GM12878 (cell line): ENCODE measurements around the gene PLCG2. TPM values are rescaled to one million over a fixed set of nuclear protein-coding genes. Genes with fewer than 3 reads are reported as not detected.

Source experiments
- ATAC-seq: fragments of 200-7000 bp; cut with Tn5 transposase; 3 replicates; pipeline ENCODE4 v1.9.1; 2020; ENCODE audit warnings: mild to moderate bottlenecking, moderate library complexity
- BruUV-seq: library from RNA; stranded (reverse); fragments of 400-500 nt; replicated peaks from 2 replicates; lab custom pipeline; 2021; lab: Mats Ljungman, UMichigan
- CTCF ChIA-PET: fragments of 300-600 bp; sonication (Branson Sonifier 250); formaldehyde crosslinking; extraction: SDS; loops from one replicate; lab custom pipeline; 2021; ENCODE audit warnings: inconsistent platforms; lab: Yijun Ruan, JAX
- POLR2A ChIA-PET: fragments of 350-600 bp; formaldehyde crosslinking; extraction: SDS; loops from one replicate; lab custom pipeline; 2021; ENCODE audit warnings: inconsistent platforms; lab: Charles Lee
- RAD21 ChIA-PET: fragments of 300-600 bp; sonication (Branson Sonifier 250); formaldehyde crosslinking; loops from one replicate; lab custom pipeline; 2023; ENCODE audit warnings: antibody characterized with exemption; ENCODE audit not compliant: unreplicated experiment; lab: Charles Lee
- SMC1A ChIA-PET: fragments of 300-600 bp; sonication (Branson Sonifier 250); formaldehyde crosslinking; loops from one replicate; lab custom pipeline; 2023; ENCODE audit not compliant: unreplicated experiment, uncharacterized antibody; lab: Charles Lee
- DNase-seq: peaks from one replicate; pipeline ENCODE4 v3.0.0-alpha.2; 2011; ENCODE audit warnings: low read depth, low spot score
- FAIRE-seq: peaks from 3 replicates; lab custom pipeline; 2011; peaks lifted over from hg19 to GRCh38; lab: Jason Lieb, UNC
- H2AFZ ChIP-seq: 2 replicates; pipeline ENCODE4 v1.6.0; 2011; ENCODE audit warnings: low read depth, low read length, control low read depth; ENCODE audit not compliant: control insufficient read depth
- H3K27ac ChIP-seq: 2 replicates; pipeline ENCODE4 v1.5.1; 2011; ENCODE audit warnings: control low read depth; ENCODE audit not compliant: control insufficient read depth, insufficient read depth
- H3K27me3 ChIP-seq, 2 experiments: replicated peaks in 1 of 2; 2 replicates each; pipeline versions ENCODE4 v1.6.0 to v1.6.1; 2011; ENCODE audit warnings: low read length in 1 of 2; ENCODE audit not compliant: control insufficient read depth in 2 of 2, insufficient read depth in 2 of 2
- H3K36me3 ChIP-seq, 2 experiments: 2 replicates each; pipeline ENCODE4 v1.5.1; 2011; ENCODE audit warnings: low read length in 1 of 2; ENCODE audit not compliant: control insufficient read depth in 2 of 2, insufficient read depth in 2 of 2
- H3K4me1 ChIP-seq: 2 replicates; pipeline ENCODE4 v1.6.1; 2011; ENCODE audit warnings: mild to moderate bottlenecking, low read length, moderate library complexity, mixed read lengths; ENCODE audit not compliant: control insufficient read depth, insufficient read depth
- H3K4me2 ChIP-seq: 2 replicates; pipeline ENCODE4 v1.6.0; 2011; ENCODE audit warnings: control low read depth; ENCODE audit not compliant: control insufficient read depth, insufficient read depth
- H3K4me3 ChIP-seq: fragments of 200-600 bp; sonication (generic); 2 replicates; pipeline ENCODE4 v1.5.1; 2016
- H3K79me2 ChIP-seq: 2 replicates; pipeline ENCODE4 v1.6.0; 2011; ENCODE audit warnings: low read length; ENCODE audit not compliant: control insufficient read depth, insufficient read depth
- H3K9ac ChIP-seq: 2 replicates; pipeline ENCODE4 v1.8.0; 2011; ENCODE audit warnings: low read length, control low read depth, mixed read lengths; ENCODE audit not compliant: control insufficient read depth, insufficient read depth
- H3K9me3 ChIP-seq: replicated peaks from 3 replicates; pipeline ENCODE4 v1.5.1; 2011; ENCODE audit warnings: mild to moderate bottlenecking, low read length; ENCODE audit not compliant: control insufficient read depth, insufficient read depth
- H4K20me1 ChIP-seq: 2 replicates; pipeline ENCODE4 v1.6.0; 2011; ENCODE audit not compliant: control insufficient read depth, insufficient read depth
- RELA ChIP-seq: fragments of 450-650 bp; IDR thresholded peaks from 2 replicates; pipeline ENCODE4 v1.8.0; 2014; ENCODE audit warnings: borderline replicate concordance; ENCODE audit not compliant: partially characterized antibody
- SPI1 ChIP-seq: IDR thresholded peaks from 2 replicates; pipeline ENCODE4 v1.6.1; 2011; ENCODE audit warnings: low read depth, mild to moderate bottlenecking, low read length, moderate library complexity, borderline replicate concordance; ENCODE audit not compliant: insufficient read depth
- STAT3 ChIP-seq: IDR thresholded peaks from 2 replicates; pipeline ENCODE4 v1.6.1; 2011; ENCODE audit warnings: low read depth, low read length, improper control_type of control experiment
- TCF7 ChIP-seq: IDR thresholded peaks from 2 replicates; pipeline ENCODE4 v1.6.1; 2014; ENCODE audit warnings: antibody characterized with exemption, borderline replicate concordance
- WGBS: methylation state at CpG from one replicate; pipeline ENCODE4 v1.1.6; 2016; ENCODE audit warnings: low lambda C conversion rate; ENCODE audit not compliant: insufficient replicate concordance, insufficient coverage; ENCODE audit errors: missing lambda C conversion rate; 5-methylcytosine and 5-hydroxymethylcytosine counted together
- in situ Hi-C: fragments of 300-500 bp; cut with MboI; formaldehyde crosslinking; loops from 9 replicates; pipeline ENCODE4 v1.14.3; 2018; ENCODE audit warnings: mixed read lengths
- intact Hi-C: fragments of 100-400 bp; cut with micrococcal nuclease; formaldehyde crosslinking; loops from one replicate; pipeline ENCODE4 v1.14.2; 2022; ENCODE audit not compliant: unreplicated experiment
- polyA plus RNA-seq, 11 experiments: library from polyadenylated mRNA; depleted of rRNA in 4 of 11; unstranded in 6 of 11; stranded (reverse) in 5 of 11; fragments of >200 nt; fragmentation: Nextera tagmentation in 4 of 11; fragmentation: Illumina TruSeq in 1 of 11; extraction: Ambion mirVana in 4 of 11; extraction: Trizol in 1 of 11; gene quantifications; 1 replicate in 1 of 11; 2 replicates in 10 of 11; pipeline versions ENCODE4 v1.2.1 to v1.2.3, GENCODE V29; 2011 to 2016; ENCODE audit warnings: inconsistent platforms in 2 of 11, missing spikeins in 2 of 11, low read depth in 1 of 11
- total RNA-seq, 4 experiments: library from RNA; depleted of rRNA in 3 of 4; stranded (reverse); fragments of >200 nt in 3 of 4; fragmentation: Illumina TruSeq in 1 of 4; extraction: Trizol in 1 of 4; gene quantifications; 2 replicates each; pipeline versions ENCODE4 v1.2.1 to v1.2.3, GENCODE V29; 2013 to 2021
- TF ChIP-seq, protein P1 (sequence below): fragments of 450-650 bp; formaldehyde crosslinking; IDR thresholded peaks from 2 replicates; pipeline ENCODE4 v1.4.0; 2020; ENCODE audit warnings: mild to moderate bottlenecking, moderate library complexity
- TF ChIP-seq, protein P2 (sequence below): IDR thresholded peaks from 2 replicates; pipeline ENCODE4 v1.6.1; 2012; ENCODE audit warnings: low read length, inconsistent platforms

PLCG2 gene
- total and polyA plus RNA-seq, 10 of the 15 experiments (the other 5 are each of a cell fraction or from before 2014, with no cell fraction given) = 47.6 to 256 (median 149) TPM

DNA sequence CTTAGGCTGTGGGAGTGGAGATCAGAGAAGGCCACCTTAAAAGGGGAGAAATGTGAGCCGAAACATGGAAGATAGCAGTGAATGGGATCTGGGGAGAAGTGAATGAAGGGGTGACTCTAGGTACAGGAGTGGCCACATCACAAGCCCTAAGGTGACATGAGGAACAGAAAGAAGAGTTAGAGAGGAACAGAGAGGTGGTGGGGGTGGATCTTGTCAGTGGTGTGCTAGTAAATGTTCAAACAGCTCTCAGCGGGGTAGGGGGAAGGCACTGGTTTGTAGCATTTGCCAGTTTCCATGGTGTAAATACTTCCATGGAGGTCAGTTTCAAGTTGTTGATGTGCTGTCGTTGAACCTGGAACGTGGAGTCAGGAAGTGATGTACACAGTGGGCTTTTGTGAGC lies 141.4 kb downstream of the PLCG2 start:
- ATAC-seq (peak; percentile 36), FAIRE-seq (no peak), DNase-seq (no peak)
- H3K4me2 ChIP-seq = no peak overlapping the region
- ChIA-PET RAD21 (no interaction called here), CTCF (interaction anchor here (0.9 kb wide), 1 partner anchor 191 kb away, joined by 3 read pairs; no protein-coding TSS in a partner anchor), SMC1A (no interaction called here), POLR2A (no interaction called here)
- no TSS peak for BruUV-seq
- H3K36me3 ChIP-seq = peaks cover 32 to 60% of the 10 kb centered on the region in 2 experiments
- H3K4me3 ChIP-seq = no peak overlapping the region
- no peaks in the 10 kb centered on the region for H3K27me3 ChIP-seq
- no peaks in the 10 kb centered on the region for H3K4me1 ChIP-seq
- no peak overlapping the region for H3K9ac ChIP-seq
- no peaks in the 10 kb centered on the region; the same call in 2 of the 3 replicates for H3K9me3 ChIP-seq
- intact Hi-C loops (no loop called here), in situ Hi-C loops (no loop called here)
- TF ChIP-seq TCF7 (no peak), SPI1 (peak; percentile 29; the same call in 1 of the 2 replicates), STAT3 (no peak), RELA (no peak)
- TF ChIP-seq, protein P1, sequence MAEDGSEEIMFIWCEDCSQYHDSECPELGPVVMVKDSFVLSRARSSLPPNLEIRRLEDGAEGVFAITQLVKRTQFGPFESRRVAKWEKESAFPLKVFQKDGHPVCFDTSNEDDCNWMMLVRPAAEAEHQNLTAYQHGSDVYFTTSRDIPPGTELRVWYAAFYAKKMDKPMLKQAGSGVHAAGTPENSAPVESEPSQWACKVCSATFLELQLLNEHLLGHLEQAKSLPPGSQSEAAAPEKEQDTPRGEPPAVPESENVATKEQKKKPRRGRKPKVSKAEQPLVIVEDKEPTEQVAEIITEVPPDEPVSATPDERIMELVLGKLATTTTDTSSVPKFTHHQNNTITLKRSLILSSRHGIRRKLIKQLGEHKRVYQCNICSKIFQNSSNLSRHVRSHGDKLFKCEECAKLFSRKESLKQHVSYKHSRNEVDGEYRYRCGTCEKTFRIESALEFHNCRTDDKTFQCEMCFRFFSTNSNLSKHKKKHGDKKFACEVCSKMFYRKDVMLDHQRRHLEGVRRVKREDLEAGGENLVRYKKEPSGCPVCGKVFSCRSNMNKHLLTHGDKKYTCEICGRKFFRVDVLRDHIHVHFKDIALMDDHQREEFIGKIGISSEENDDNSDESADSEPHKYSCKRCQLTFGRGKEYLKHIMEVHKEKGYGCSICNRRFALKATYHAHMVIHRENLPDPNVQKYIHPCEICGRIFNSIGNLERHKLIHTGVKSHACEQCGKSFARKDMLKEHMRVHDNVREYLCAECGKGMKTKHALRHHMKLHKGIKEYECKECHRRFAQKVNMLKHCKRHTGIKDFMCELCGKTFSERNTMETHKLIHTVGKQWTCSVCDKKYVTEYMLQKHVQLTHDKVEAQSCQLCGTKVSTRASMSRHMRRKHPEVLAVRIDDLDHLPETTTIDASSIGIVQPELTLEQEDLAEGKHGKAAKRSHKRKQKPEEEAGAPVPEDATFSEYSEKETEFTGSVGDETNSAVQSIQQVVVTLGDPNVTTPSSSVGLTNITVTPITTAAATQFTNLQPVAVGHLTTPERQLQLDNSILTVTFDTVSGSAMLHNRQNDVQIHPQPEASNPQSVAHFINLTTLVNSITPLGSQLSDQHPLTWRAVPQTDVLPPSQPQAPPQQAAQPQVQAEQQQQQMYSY (CRISPR knock-in tag) = no peak
- TF ChIP-seq, protein P2, sequence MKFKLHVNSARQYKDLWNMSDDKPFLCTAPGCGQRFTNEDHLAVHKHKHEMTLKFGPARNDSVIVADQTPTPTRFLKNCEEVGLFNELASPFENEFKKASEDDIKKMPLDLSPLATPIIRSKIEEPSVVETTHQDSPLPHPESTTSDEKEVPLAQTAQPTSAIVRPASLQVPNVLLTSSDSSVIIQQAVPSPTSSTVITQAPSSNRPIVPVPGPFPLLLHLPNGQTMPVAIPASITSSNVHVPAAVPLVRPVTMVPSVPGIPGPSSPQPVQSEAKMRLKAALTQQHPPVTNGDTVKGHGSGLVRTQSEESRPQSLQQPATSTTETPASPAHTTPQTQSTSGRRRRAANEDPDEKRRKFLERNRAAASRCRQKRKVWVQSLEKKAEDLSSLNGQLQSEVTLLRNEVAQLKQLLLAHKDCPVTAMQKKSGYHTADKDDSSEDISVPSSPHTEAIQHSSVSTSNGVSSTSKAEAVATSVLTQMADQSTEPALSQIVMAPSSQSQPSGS = no peak
- H3K27ac ChIP-seq = no peak overlapping the region
- 72% methylated on average over 4 of the region's 4 CpGs for WGBS
- no peaks in the 10 kb centered on the region for H4K20me1 ChIP-seq
- no peak overlapping the region for H2AFZ ChIP-seq
- no peaks in the 10 kb centered on the region for H3K79me2 ChIP-seq
